ENCODE measurements around the gene FAM170B. TPM values are rescaled to one million over a fixed set of nuclear protein-coding genes. Genes with fewer than 3 reads are reported as not detected.

Gene FAM170B
- total RNA-seq, 1 experiment from 2014 or later, result not detected

DNA sequence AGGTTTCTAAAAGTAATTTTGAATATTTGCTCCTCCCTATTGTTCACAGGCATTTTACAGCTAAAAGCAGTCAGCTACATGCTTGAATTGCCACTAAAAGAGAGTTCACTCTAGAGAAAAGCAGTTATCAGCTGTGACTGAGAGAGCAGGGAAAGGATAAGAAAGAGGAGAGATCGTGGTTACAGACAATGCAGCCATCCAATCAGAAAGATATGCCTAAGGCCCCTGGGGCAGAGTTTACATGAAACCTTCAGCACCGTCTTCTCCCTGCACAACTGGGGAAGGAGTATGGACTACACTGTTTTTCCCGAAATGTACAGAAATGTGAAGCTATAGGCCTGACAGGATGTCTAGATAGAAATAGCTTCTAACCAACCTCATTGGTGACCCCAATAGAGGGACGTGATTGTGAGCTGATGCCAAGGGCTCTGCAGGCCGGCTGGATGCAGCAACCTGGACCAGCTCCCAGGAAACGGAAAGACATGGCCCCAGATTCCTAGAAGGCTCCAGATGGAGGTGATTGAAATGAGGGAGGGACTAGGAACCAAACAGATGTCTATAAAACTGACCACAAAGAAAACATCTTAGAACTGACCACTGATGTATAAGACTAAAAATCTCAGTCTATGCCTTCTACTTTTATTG is 15.3 kb downstream of the FAM170B start:
- no peaks in the 10 kb centered on the region for H3K36me3 ChIP-seq (ENCODE audit: control insufficient read depth, insufficient read depth, low read length)
- CTCF ChIA-PET, result no interaction called here
- in situ Hi-C loops (cut with HindIII; ENCODE audit: low pct_unique_long_range_greater_than_20kb, low sequenced_read_pairs), result no loop called here
- ATAC-seq, result no peak
- H3K27ac ChIP-seq (ENCODE audit: low read length), result no peak overlapping the region
- TF ChIP-seq, protein P1, sequence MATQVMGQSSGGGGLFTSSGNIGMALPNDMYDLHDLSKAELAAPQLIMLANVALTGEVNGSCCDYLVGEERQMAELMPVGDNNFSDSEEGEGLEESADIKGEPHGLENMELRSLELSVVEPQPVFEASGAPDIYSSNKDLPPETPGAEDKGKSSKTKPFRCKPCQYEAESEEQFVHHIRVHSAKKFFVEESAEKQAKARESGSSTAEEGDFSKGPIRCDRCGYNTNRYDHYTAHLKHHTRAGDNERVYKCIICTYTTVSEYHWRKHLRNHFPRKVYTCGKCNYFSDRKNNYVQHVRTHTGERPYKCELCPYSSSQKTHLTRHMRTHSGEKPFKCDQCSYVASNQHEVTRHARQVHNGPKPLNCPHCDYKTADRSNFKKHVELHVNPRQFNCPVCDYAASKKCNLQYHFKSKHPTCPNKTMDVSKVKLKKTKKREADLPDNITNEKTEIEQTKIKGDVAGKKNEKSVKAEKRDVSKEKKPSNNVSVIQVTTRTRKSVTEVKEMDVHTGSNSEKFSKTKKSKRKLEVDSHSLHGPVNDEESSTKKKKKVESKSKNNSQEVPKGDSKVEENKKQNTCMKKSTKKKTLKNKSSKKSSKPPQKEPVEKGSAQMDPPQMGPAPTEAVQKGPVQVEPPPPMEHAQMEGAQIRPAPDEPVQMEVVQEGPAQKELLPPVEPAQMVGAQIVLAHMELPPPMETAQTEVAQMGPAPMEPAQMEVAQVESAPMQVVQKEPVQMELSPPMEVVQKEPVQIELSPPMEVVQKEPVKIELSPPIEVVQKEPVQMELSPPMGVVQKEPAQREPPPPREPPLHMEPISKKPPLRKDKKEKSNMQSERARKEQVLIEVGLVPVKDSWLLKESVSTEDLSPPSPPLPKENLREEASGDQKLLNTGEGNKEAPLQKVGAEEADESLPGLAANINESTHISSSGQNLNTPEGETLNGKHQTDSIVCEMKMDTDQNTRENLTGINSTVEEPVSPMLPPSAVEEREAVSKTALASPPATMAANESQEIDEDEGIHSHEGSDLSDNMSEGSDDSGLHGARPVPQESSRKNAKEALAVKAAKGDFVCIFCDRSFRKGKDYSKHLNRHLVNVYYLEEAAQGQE (IDR thresholded peaks at IDR 0.05; ENCODE audit: insufficient read depth in 1 of 2, low read depth in 2 of 2, low read length in 1 of 2), result no peak
- TF ChIP-seq TCF7L2 (IDR thresholded peaks at IDR 0.05; ENCODE audit: low read depth, low read length) (no peak), POLR2AphosphoS5 (IDR thresholded peaks at IDR 0.05; ENCODE audit: low read depth, low read length) (no peak), SIN3A (IDR thresholded peaks at IDR 0.05; ENCODE audit: borderline replicate concordance, insufficient read depth, low read depth, low read length) (no peak)
- TF ChIP-seq, protein P2, sequence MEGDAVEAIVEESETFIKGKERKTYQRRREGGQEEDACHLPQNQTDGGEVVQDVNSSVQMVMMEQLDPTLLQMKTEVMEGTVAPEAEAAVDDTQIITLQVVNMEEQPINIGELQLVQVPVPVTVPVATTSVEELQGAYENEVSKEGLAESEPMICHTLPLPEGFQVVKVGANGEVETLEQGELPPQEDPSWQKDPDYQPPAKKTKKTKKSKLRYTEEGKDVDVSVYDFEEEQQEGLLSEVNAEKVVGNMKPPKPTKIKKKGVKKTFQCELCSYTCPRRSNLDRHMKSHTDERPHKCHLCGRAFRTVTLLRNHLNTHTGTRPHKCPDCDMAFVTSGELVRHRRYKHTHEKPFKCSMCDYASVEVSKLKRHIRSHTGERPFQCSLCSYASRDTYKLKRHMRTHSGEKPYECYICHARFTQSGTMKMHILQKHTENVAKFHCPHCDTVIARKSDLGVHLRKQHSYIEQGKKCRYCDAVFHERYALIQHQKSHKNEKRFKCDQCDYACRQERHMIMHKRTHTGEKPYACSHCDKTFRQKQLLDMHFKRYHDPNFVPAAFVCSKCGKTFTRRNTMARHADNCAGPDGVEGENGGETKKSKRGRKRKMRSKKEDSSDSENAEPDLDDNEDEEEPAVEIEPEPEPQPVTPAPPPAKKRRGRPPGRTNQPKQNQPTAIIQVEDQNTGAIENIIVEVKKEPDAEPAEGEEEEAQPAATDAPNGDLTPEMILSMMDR (IDR thresholded peaks at IDR 0.05), result no peak
- no peak overlapping the region for H3K4me3 ChIP-seq (ENCODE audit: low read depth in 2 of 2, low read length in 2 of 2)
- no peak for DNase-seq (ENCODE audit: low read depth, low spot score)
- no peaks in the 10 kb centered on the region for H3K9me3 ChIP-seq (ENCODE audit: control insufficient read depth, insufficient read depth, low read depth, low read length)
- H3K27me3 ChIP-seq (ENCODE audit: control insufficient read depth, insufficient read depth, low read length), result peaks cover 19% of the 10 kb centered on the region
- POLR2A ChIA-PET, result no interaction called here
- no peaks in the 10 kb centered on the region for H3K4me1 ChIP-seq (ENCODE audit: control insufficient read depth, insufficient read depth, low read length)
- BruUV-seq (replicated peaks), result no TSS peak
- intact Hi-C loops (cut with micrococcal nuclease; ENCODE audit: unreplicated experiment), result no loop called here

DNA sequence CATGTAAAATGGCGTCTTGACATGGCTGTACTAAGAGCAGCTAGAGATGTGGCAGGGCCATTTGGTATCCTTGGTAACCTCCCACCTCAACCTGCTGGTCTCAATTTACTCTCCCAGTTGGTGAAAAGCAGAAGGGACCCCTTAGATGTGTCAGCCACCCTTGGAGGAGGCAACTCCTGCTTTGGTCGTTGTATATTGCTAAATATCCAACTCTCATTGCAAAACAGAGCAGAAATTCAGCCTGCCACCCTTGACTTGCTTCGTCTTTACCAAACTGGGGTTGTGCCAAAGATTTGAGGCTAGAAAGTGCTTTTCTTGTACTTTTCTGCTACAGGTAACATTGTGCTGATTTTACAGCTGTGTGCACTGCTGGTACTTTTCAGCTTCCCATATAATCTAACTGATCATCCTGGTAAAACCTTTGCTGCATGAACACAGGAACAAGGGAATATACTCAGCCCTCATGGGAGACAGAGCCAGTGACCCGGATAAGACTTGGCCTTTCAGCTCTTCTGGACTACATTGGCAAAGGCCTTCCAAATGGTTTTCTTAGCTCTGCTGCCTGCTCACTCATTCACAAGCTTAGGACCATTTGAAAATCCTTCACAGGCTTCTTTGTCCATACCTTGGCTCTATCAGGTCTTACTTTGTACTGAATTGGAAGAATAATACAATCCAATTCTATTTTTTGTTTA is 16.3 kb downstream of the FAM170B start:
- no peak for TF ChIP-seq SIN3A (IDR thresholded peaks at IDR 0.05; ENCODE audit: borderline replicate concordance, insufficient read depth, low read depth, low read length)
- TF ChIP-seq, protein P2 (IDR thresholded peaks at IDR 0.05), result no peak
- TF ChIP-seq POLR2AphosphoS5 (IDR thresholded peaks at IDR 0.05; ENCODE audit: low read depth, low read length), result no peak
- TF ChIP-seq, protein P1 (IDR thresholded peaks at IDR 0.05; ENCODE audit: insufficient read depth in 1 of 2, low read depth in 2 of 2, low read length in 1 of 2), result no peak
- no peak for TF ChIP-seq TCF7L2 (IDR thresholded peaks at IDR 0.05; ENCODE audit: low read depth, low read length)
- intact Hi-C loops (cut with micrococcal nuclease; ENCODE audit: unreplicated experiment) (no loop called here), in situ Hi-C loops (cut with HindIII; ENCODE audit: low pct_unique_long_range_greater_than_20kb, low sequenced_read_pairs) (no loop called here)
- Histone ChIP-seq H3K9me3 (ENCODE audit: control insufficient read depth, insufficient read depth, low read depth, low read length) (no peaks in the 10 kb centered on the region), H3K27ac (ENCODE audit: low read length) (no peak overlapping the region), H3K4me1 (ENCODE audit: control insufficient read depth, insufficient read depth, low read length) (no peaks in the 10 kb centered on the region), H3K4me3 (ENCODE audit: low read depth in 2 of 2, low read length in 2 of 2) (no peak overlapping the region), H3K27me3 (ENCODE audit: control insufficient read depth, insufficient read depth, low read length) (peaks cover 24% of the 10 kb centered on the region), H3K36me3 (ENCODE audit: control insufficient read depth, insufficient read depth, low read length) (no peaks in the 10 kb centered on the region)
- DNase-seq (ENCODE audit: low read depth, low spot score), result no peak
- CTCF ChIA-PET, result no interaction called here
- POLR2A ChIA-PET, result no interaction called here
- no peak for ATAC-seq
- no TSS peak for BruUV-seq (replicated peaks)
